Measurements from ENCODE around the gene DAG1.

The DAG1 gene

DNA sequence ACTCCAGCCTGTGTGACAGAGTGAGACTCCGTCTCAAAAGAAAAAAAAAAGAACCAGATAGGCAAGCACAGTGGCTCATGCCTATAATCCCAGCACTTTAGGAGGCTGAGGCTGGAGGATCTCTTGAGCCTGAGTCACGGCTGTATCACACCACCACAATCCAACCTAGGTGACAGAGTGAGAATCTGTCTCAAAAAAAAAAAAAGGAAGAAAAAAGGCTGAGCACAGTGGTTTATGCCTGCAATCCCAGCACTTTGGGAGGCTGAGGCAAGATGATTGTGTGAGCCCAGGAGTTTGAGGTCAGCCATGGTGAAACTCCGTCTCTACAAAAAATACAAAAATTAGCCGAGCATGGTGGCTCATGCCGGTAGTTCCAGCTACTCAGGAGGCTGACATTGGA lies 35.3 kb upstream of the DAG1 start:
- H3K9me3 ChIP-seq (ENCODE audit: low read length): no peaks in the 10 kb centered on the region
- no peak for TF ChIP-seq EZH2 (IDR thresholded peaks at IDR 0.05; ENCODE audit: borderline replicate concordance, low read length)
- TF ChIP-seq, protein P1, sequence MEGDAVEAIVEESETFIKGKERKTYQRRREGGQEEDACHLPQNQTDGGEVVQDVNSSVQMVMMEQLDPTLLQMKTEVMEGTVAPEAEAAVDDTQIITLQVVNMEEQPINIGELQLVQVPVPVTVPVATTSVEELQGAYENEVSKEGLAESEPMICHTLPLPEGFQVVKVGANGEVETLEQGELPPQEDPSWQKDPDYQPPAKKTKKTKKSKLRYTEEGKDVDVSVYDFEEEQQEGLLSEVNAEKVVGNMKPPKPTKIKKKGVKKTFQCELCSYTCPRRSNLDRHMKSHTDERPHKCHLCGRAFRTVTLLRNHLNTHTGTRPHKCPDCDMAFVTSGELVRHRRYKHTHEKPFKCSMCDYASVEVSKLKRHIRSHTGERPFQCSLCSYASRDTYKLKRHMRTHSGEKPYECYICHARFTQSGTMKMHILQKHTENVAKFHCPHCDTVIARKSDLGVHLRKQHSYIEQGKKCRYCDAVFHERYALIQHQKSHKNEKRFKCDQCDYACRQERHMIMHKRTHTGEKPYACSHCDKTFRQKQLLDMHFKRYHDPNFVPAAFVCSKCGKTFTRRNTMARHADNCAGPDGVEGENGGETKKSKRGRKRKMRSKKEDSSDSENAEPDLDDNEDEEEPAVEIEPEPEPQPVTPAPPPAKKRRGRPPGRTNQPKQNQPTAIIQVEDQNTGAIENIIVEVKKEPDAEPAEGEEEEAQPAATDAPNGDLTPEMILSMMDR (IDR thresholded peaks at IDR 0.05; ENCODE audit: low read length): no peak
- H3K4me2 ChIP-seq (ENCODE audit: low read length): no peak overlapping the region
- no peaks in the 10 kb centered on the region for H4K20me1 ChIP-seq (ENCODE audit: insufficient read depth, low read length)
- H3F3A ChIP-seq (ENCODE audit: insufficient read depth, low read length): no peaks in the 10 kb centered on the region
- peaks cover 3% of the 10 kb centered on the region for H3K4me1 ChIP-seq (ENCODE audit: insufficient read depth, low read length, severe bottlenecking)
- H3K9me2 ChIP-seq (ENCODE audit: low read depth, low read length): no peaks in the 10 kb centered on the region
- H2AFZ ChIP-seq (ENCODE audit: low read length): no peak overlapping the region
- H3K79me2 ChIP-seq (ENCODE audit: insufficient read depth, low read length): no peaks in the 10 kb centered on the region
- H3K9ac ChIP-seq (ENCODE audit: low read length): no peak overlapping the region
- no peaks in the 10 kb centered on the region for H3K27me3 ChIP-seq (ENCODE audit: insufficient read depth, low read length)
- no peak overlapping the region for H3K4me3 ChIP-seq (ENCODE audit: low read depth, low read length, poor library complexity, severe bottlenecking)
- H3K27ac ChIP-seq (ENCODE audit: low read depth, low read length, poor library complexity, severe bottlenecking): no peak overlapping the region
- H3K36me3 ChIP-seq (ENCODE audit: insufficient read depth, low read length): no peaks in the 10 kb centered on the region

DNA sequence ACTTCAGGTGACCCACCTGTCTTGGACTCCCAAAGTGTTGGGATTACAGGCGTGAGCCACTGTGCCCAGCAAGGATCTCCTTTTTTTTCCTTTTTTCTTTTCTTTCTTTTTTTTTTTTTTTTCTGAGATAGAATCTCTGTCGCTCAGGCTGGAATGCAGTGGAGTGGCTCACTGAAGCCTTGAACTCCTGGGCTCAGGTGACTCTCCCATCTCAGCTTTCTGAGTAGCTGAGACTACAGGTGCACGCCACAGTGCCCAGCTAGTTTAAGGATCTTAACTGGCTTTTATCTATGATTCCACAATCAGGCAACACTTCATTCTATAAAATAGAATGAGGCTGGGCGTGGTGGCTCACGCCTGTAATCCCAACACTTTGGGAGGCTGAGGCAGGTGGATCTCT lies 24.7 kb upstream of the DAG1 start:
- H4K20me1 ChIP-seq (ENCODE audit: insufficient read depth, low read length): no peaks in the 10 kb centered on the region
- H2AFZ ChIP-seq (ENCODE audit: low read length): no peak overlapping the region
- no peaks in the 10 kb centered on the region for H3K9me3 ChIP-seq (ENCODE audit: low read length)
- no peaks in the 10 kb centered on the region for H3K27me3 ChIP-seq (ENCODE audit: insufficient read depth, low read length)
- no peaks in the 10 kb centered on the region for H3K9me2 ChIP-seq (ENCODE audit: low read depth, low read length)
- H3K4me2 ChIP-seq (ENCODE audit: low read length): no peak overlapping the region
- no peak overlapping the region for H3K4me3 ChIP-seq (ENCODE audit: low read depth, low read length, poor library complexity, severe bottlenecking)
- H3K36me3 ChIP-seq (ENCODE audit: insufficient read depth, low read length): no peaks in the 10 kb centered on the region
- H3F3A ChIP-seq (ENCODE audit: insufficient read depth, low read length): no peaks in the 10 kb centered on the region
- no peak overlapping the region for H3K9ac ChIP-seq (ENCODE audit: low read length)
- H3K79me2 ChIP-seq (ENCODE audit: insufficient read depth, low read length): no peaks in the 10 kb centered on the region
- TF ChIP-seq EZH2 (IDR thresholded peaks at IDR 0.05; ENCODE audit: borderline replicate concordance, low read length): no peak
- TF ChIP-seq, protein P1 (IDR thresholded peaks at IDR 0.05; ENCODE audit: low read length): no peak
- H3K4me1 ChIP-seq (ENCODE audit: insufficient read depth, low read length, severe bottlenecking): peaks cover 19% of the 10 kb centered on the region
- peak overlapping the region; percentile 90 for H3K27ac ChIP-seq (ENCODE audit: low read depth, low read length, poor library complexity, severe bottlenecking)

DNA sequence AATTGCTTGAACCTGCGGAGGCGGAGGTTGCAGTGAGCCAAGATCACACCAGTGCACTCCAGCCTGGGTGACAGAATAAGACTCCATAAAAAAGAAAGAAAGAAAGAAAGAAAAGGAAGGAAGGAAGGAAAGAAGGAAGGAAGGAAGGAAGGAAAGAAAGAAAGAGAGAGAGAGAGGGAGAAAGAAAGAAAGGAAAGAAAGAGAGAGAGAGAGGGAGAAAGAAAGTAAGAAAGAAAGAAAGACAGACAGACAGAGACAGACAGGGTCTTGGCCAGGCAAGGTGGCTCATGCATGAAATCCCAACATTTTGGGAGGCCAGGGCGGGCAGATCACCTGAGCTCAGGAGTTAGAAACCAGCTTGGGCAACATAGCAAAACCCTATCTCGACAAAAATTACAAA lies 16.4 kb upstream of the DAG1 start:
- Histone ChIP-seq H3K36me3 (ENCODE audit: insufficient read depth, low read length) (no peaks in the 10 kb centered on the region), H3K4me2 (ENCODE audit: low read length) (no peak overlapping the region), H2AFZ (ENCODE audit: low read length) (no peak overlapping the region), H3K9me3 (ENCODE audit: low read length) (no peaks in the 10 kb centered on the region), H3F3A (ENCODE audit: insufficient read depth, low read length) (no peaks in the 10 kb centered on the region), H3K9me2 (ENCODE audit: low read depth, low read length) (no peaks in the 10 kb centered on the region), H3K9ac (ENCODE audit: low read length) (no peak overlapping the region), H3K79me2 (ENCODE audit: insufficient read depth, low read length) (no peaks in the 10 kb centered on the region), H3K27ac (ENCODE audit: low read depth, low read length, poor library complexity, severe bottlenecking) (no peak overlapping the region), H3K4me1 (ENCODE audit: insufficient read depth, low read length, severe bottlenecking) (peaks cover 4% of the 10 kb centered on the region), H3K27me3 (ENCODE audit: insufficient read depth, low read length) (no peaks in the 10 kb centered on the region), H3K4me3 (ENCODE audit: low read depth, low read length, poor library complexity, severe bottlenecking) (no peak overlapping the region), H4K20me1 (ENCODE audit: insufficient read depth, low read length) (no peaks in the 10 kb centered on the region)
- TF ChIP-seq, protein P1 (IDR thresholded peaks at IDR 0.05; ENCODE audit: low read length): no peak
- TF ChIP-seq EZH2 (IDR thresholded peaks at IDR 0.05; ENCODE audit: borderline replicate concordance, low read length): no peak

Measured in OCI-LY1 (cell line).